Colonic mucosa (tissue), 4 donors: Measurements from ENCODE around the gene ORC4. TPM values are rescaled to one million over a fixed set of nuclear protein-coding genes. Genes with fewer than 3 reads are reported as not detected.

Experiments
- DNase-seq: peaks from one replicate; pipeline ENCODE4 v3.0.0-alpha.2; 2020
- H3K27ac ChIP-seq: fragments of 200-600 bp; one replicate; pipeline ENCODE4 v1.8.0; 2021
- H3K27me3 ChIP-seq: fragments of 200-600 bp; one replicate; pipeline ENCODE4 v1.8.0; 2021
- H3K36me3 ChIP-seq: fragments of 200-600 bp; one replicate; pipeline ENCODE4 v1.8.0; 2021
- H3K4me1 ChIP-seq: fragments of 200-600 bp; one replicate; pipeline ENCODE4 v1.8.0; 2021; ENCODE audit warnings: mild to moderate bottlenecking
- H3K4me3 ChIP-seq: fragments of 200-600 bp; one replicate; pipeline ENCODE4 v1.8.0; 2021
- H3K9ac ChIP-seq, 2 donors: one replicate each; pipeline ENCODE4 v1.7.0; 2013; ENCODE audit warnings: control low read depth in 2 of 2, low read depth in 2 of 2, low read length in 2 of 2
- H3K9me3 ChIP-seq: fragments of 200-600 bp; one replicate; pipeline ENCODE4 v1.8.0; 2021
- intact Hi-C: fragments of 100-400 bp; cut with DNase I; formaldehyde crosslinking; loops from one replicate; pipeline ENCODE4 v1.14.1; 2022
- total RNA-seq, 2 donors: library from RNA; stranded (reverse); fragmentation: NEBNext Ultra II Directional in 1 of 2; extraction: Animal tissue kit (Norgen Biotek cat#: 25700) in 1 of 2; gene quantifications; one replicate each; pipeline ENCODE4 v1.2.1, GENCODE V29; 2021
- TF ChIP-seq, protein P1 (sequence below): fragments of 200-600 bp; IDR thresholded peaks from one replicate; pipeline ENCODE4 v1.8.0; 2022; ENCODE audit warnings: antibody characterized with exemption, mild to moderate bottlenecking
- donor health status: healthy.
- donor health status: DM: no; HTN: no; CAD: no.
- donor health status: DM: no; HTN: no; CAD: no.

Gene ORC4
- 10 to 100 TPM; 42.0 to 42.3 TPM for total RNA-seq

DNA sequence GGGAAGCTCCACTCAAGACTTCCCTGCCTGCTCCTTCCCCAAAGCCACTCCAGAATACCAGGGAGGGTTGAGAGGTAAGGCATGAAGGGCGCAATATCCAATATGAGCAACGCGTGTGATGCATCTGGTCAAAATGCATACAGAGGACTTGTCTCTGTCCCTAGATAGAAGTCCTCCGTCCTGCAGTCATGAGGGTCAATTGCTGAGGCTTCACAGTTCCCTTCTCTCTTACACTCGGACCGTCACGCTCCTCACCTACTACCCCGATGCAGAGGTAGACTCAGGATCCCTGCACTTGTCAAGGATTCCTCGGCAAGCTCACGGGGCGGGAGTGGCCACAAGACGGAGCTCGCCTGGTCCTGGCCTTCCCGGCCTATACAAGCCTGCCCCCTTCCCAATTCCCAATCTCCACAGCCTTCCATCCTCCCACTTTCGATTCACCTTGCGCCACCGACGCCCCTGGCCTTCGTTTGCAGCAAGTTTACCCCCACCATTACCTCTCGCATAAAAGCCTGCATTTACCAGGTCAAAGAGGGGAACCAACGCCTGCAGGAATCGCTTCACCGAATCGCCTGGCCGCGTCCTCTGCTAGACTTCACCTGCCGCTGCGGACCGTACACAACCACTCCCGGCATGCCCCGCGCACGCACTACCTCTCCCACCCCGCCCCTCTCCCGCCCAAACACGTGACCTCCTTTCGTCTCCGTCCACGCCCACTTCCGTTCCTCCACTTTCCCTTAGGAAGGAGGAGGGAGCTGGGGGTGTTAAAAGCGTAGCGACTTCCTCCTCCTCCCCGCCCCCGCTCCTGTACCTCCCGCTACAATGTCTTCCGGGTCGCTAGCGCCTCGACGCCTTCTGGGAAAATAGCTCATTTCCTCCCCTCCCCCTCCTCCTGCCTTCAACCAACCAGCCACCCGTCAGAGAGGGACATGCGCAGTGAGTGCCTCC, at the start of gene ORC4:
TSS of gene ORC4 (minus strand) at position 627 of the 948 bp plus-strand sequence. CDS start 44,779 bp downstream, outside the sequence.
- H3K4me3 ChIP-seq: peak within 1 kb of the TSS; percentile 79
- no peaks in the 10 kb centered on the region for H3K9me3 ChIP-seq
- H3K27me3 ChIP-seq: no peaks in the 10 kb centered on the region
- H3K9ac ChIP-seq: peak within 1 kb of the TSS; percentile 92 to 96
- H3K27ac ChIP-seq: peak within 1 kb of the TSS; percentile 91
- intact Hi-C loops: no loop called here
- H3K36me3 ChIP-seq: no peaks in the 10 kb centered on the region
- TF ChIP-seq, protein P1, sequence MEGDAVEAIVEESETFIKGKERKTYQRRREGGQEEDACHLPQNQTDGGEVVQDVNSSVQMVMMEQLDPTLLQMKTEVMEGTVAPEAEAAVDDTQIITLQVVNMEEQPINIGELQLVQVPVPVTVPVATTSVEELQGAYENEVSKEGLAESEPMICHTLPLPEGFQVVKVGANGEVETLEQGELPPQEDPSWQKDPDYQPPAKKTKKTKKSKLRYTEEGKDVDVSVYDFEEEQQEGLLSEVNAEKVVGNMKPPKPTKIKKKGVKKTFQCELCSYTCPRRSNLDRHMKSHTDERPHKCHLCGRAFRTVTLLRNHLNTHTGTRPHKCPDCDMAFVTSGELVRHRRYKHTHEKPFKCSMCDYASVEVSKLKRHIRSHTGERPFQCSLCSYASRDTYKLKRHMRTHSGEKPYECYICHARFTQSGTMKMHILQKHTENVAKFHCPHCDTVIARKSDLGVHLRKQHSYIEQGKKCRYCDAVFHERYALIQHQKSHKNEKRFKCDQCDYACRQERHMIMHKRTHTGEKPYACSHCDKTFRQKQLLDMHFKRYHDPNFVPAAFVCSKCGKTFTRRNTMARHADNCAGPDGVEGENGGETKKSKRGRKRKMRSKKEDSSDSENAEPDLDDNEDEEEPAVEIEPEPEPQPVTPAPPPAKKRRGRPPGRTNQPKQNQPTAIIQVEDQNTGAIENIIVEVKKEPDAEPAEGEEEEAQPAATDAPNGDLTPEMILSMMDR: peak; percentile 17
- no peaks in the 10 kb centered on the region for H3K4me1 ChIP-seq
- DNase-seq: peak; percentile 99

DNA sequence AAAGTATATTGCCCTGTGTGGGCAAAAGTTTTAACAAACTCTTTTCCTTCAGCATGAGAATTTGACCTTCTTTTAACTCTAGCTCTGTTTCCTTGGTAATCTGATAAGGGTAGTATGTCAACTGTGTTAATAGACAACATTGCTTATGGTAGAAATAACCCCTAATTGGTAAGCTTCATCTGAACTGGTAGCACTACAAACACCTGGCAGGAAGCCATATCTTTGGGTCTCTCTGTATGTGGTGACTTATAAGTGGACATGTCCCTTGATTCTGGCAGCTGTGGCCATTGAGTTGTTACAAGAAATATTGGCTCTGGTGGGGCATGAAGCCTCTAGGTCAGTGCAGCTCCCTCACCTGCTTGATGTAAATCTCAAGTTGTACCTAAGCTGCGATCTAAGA, 47.3 kb upstream of the ORC4 start:
- TF ChIP-seq, protein P1: no peak
- Histone ChIP-seq H3K27ac (no peak overlapping the region), H3K9ac (no peak overlapping the region), H3K4me3 (no peak overlapping the region), H3K27me3 (no peaks in the 10 kb centered on the region), H3K4me1 (no peaks in the 10 kb centered on the region), H3K36me3 (no peaks in the 10 kb centered on the region), H3K9me3 (no peaks in the 10 kb centered on the region)
- DNase-seq: no peak
- intact Hi-C loops: no loop called here

DNA sequence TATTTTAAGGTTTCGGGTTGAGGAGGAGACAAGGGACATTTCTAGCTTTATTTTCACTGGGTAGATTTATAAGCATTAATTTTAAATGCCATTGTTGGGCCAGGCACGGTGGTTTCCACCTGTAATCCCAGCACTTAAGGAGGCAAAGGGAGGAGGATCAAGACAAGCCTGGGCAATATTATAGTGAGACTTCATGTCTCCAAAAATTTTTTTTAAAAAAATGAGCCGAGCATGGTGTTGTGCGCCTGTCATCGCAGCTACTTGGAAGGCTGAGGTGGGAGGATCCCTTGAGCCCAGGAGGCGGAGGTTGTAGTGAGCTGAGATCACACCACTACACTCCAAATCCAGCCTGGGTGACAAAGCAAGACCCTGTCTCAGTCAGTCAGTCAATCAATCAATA, 45.4 kb upstream of the ORC4 start:
- TF ChIP-seq, protein P1: no peak
- H3K9me3 ChIP-seq: no peaks in the 10 kb centered on the region
- H3K4me1 ChIP-seq: no peaks in the 10 kb centered on the region
- no peak overlapping the region for H3K9ac ChIP-seq
- no peaks in the 10 kb centered on the region for H3K27me3 ChIP-seq
- intact Hi-C loops: no loop called here
- H3K27ac ChIP-seq: no peak overlapping the region
- DNase-seq: no peak
- H3K4me3 ChIP-seq: no peak overlapping the region
- H3K36me3 ChIP-seq: no peaks in the 10 kb centered on the region

DNA sequence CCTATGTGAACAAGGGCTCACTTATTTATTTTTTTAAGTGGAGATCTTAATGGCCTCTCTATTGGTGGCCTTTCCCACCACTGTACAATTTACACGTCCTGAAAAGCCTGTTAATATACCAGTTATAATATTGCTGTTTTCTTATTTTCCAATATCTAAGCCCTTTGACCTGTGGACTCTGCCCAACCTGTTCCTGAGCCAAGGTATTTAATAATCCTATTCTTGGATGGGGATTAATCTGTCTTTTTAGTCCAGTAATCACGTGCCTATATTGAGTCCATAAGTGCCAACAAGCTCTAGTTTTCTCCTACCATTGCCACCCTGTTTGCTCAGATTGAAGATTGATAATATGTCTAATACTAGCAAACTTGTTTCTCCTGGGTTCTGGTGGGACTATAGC, 43.1 kb upstream of the ORC4 start:
- Histone ChIP-seq H3K4me3 (no peak overlapping the region), H3K9me3 (no peaks in the 10 kb centered on the region), H3K36me3 (no peaks in the 10 kb centered on the region), H3K27ac (no peak overlapping the region), H3K4me1 (no peaks in the 10 kb centered on the region), H3K27me3 (no peaks in the 10 kb centered on the region), H3K9ac (no peak overlapping the region)
- TF ChIP-seq, protein P1: no peak
- intact Hi-C loops: no loop called here
- DNase-seq: no peak

DNA sequence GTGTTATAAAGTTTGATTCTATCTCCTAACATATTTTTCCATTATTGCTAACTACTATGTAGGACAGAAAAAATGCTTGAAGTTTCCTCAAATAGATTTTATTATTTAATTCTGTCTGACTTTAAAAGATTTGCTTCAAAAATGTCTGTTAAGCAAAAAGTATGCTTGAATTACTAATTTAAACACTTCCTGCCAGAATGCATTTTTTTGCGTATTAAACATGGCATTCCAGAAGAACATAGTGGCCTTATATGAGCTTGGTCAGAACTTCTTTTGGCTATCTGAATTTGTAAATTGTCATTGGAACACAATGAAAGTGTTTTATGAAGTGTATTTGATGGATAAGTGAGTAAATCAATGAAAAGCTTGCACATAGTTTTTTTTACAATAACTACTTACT, 38.1 kb upstream of the ORC4 start:
- Histone ChIP-seq H3K27me3 (no peaks in the 10 kb centered on the region), H3K4me3 (no peak overlapping the region), H3K9ac (no peak overlapping the region), H3K4me1 (no peaks in the 10 kb centered on the region), H3K27ac (no peak overlapping the region), H3K36me3 (no peaks in the 10 kb centered on the region), H3K9me3 (no peaks in the 10 kb centered on the region)
- no peak for DNase-seq
- intact Hi-C loops: no loop called here
- TF ChIP-seq, protein P1: no peak
